Ascending aorta (tissue), 2 donors: ENCODE data around the gene SLC25A13. TPM values are rescaled to one million over a fixed set of nuclear protein-coding genes. Genes with fewer than 3 reads are reported as not detected.

Experiments used
- DNase-seq, 2 donors: peaks; one replicate each; pipeline ENCODE4 v3.0.0-alpha.2; 2019; ENCODE audit warnings: low spot score in 2 of 2
- H3K27ac ChIP-seq, 2 donors: fragments of 200-600 bp; sonication (generic); one replicate each; pipeline ENCODE4 v1.5.1; 2016 to 2017; ENCODE audit warnings: mild to moderate bottlenecking in 1 of 2
- H3K27me3 ChIP-seq: fragments of 200-600 bp; sonication (generic); one replicate; pipeline ENCODE4 v1.5.1; 2017
- H3K36me3 ChIP-seq, 2 donors: fragments of 200-600 bp; sonication (generic); one replicate each; pipeline ENCODE4 v1.5.1; 2016
- H3K4me1 ChIP-seq, 2 donors: fragments of 200-600 bp; sonication (generic); one replicate each; pipeline ENCODE4 v1.5.1; 2016 to 2017; ENCODE audit warnings: mild to moderate bottlenecking in 1 of 2
- H3K4me3 ChIP-seq, 2 donors: fragments of 200-600 bp; sonication (generic); one replicate each; pipeline ENCODE4 v1.5.1; 2016 to 2017; ENCODE audit warnings: mild to moderate bottlenecking in 1 of 2
- H3K9me3 ChIP-seq, 2 donors: fragments of 200-600 bp; sonication (generic); one replicate each; pipeline ENCODE4 v1.5.1; 2016
- CTCF ChIP-seq, 3 experiments: fragments of 200-600 bp in 2 of 3; fragments of 450-650 bp in 1 of 3; sonication (generic) in 2 of 3; IDR thresholded peaks; one replicate each; pipeline ENCODE4 v1.5.1; 2016 to 2019; ENCODE audit warnings: antibody characterized with exemption in 3 of 3, mild to moderate bottlenecking in 1 of 3, moderate library complexity in 1 of 3
- intact Hi-C: fragments of 100-400 bp; cut with DNase I; formaldehyde crosslinking; loops from one replicate; pipeline ENCODE4 v1.15.1; 2023
- total RNA-seq: library from RNA; depleted of rRNA; stranded (reverse); fragments of >200 nt; gene quantifications from one replicate; pipeline ENCODE4 v1.1.0, GENCODE V29; 2016

SLC25A13 gene
- total RNA-seq, 1 donor from 2014 or later = 5.6 TPM

GRCh38 chr7:96225251-96225650 is 96.6 kb downstream of the SLC25A13 start:
- Histone ChIP-seq H3K9me3 (no peaks in the 10 kb centered on the region), H3K27ac (no peak overlapping the region), H3K4me1 (no peaks in the 10 kb centered on the region), H3K4me3 (no peak overlapping the region), H3K27me3 (no peaks in the 10 kb centered on the region), H3K36me3 (peaks cover 0 to 2% of the 10 kb centered on the region in 2 donors)
- intact Hi-C loops = no loop called here
- DNase-seq = no peak
- TF ChIP-seq CTCF (IDR thresholded peaks at IDR 0.05) = no peak

- intact Hi-C loops = no loop called here
- DNase-seq = no peak
- TF ChIP-seq CTCF (IDR thresholded peaks at IDR 0.05) = no peak
- Histone ChIP-seq H3K27me3 (no peaks in the 10 kb centered on the region), H3K4me3 (no peak overlapping the region), H3K36me3 (peaks cover 0 to 2% of the 10 kb centered on the region in 2 donors), H3K4me1 (no peaks in the 10 kb centered on the region), H3K9me3 (no peaks in the 10 kb centered on the region), H3K27ac (no peak overlapping the region)
These were observed 97.2 kb downstream of the SLC25A13 start for GRCh38 chr7:96224685-96225084.

- H3K36me3 ChIP-seq = no peaks in the 10 kb centered on the region
- intact Hi-C loops = no loop called here
- no peak for DNase-seq
- no peaks in the 10 kb centered on the region for H3K4me1 ChIP-seq
- TF ChIP-seq CTCF (IDR thresholded peaks at IDR 0.05) = no peak
- no peaks in the 10 kb centered on the region for H3K27me3 ChIP-seq
- H3K27ac ChIP-seq = no peak overlapping the region
- no peaks in the 10 kb centered on the region for H3K9me3 ChIP-seq
- H3K4me3 ChIP-seq = no peak overlapping the region
These were observed 97.8 kb downstream of the SLC25A13 start for GRCh38 chr7:96224073-96224472.

DNA sequence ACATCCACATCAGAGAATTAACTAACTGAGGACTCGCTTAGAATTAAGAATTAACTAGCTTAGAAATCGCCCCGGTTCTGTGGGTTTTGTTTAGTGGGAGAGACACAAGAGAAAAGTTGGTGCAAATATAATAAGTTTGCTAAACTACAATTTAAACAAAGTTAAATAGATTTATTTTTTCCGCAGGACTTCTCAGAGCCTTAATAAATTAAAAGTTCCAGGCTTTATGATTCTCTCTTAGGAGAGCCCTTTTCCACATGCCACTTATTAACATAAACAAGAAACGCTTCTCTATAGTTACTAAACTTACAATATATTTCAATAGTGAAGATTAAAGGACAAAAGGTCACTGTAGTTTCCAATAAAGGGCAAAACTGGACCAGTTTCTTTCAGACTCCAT is 100.0 kb downstream of the SLC25A13 start:
- Histone ChIP-seq H3K36me3 (no peaks in the 10 kb centered on the region), H3K27me3 (no peaks in the 10 kb centered on the region), H3K9me3 (no peaks in the 10 kb centered on the region), H3K4me1 (no peaks in the 10 kb centered on the region), H3K4me3 (no peak overlapping the region), H3K27ac (no peak overlapping the region)
- TF ChIP-seq CTCF (IDR thresholded peaks at IDR 0.05) = no peak
- no peak for DNase-seq
- intact Hi-C loops = no loop called here

GRCh38 chr7:96219378-96220130 is 102.3 kb downstream of the SLC25A13 start:
- TF ChIP-seq CTCF (IDR thresholded peaks at IDR 0.05) = no peak
- no peaks in the 10 kb centered on the region for H3K9me3 ChIP-seq
- no peak for DNase-seq
- no peaks in the 10 kb centered on the region for H3K27me3 ChIP-seq
- H3K4me1 ChIP-seq = no peaks in the 10 kb centered on the region
- no peaks in the 10 kb centered on the region for H3K36me3 ChIP-seq
- no peak overlapping the region for H3K4me3 ChIP-seq
- H3K27ac ChIP-seq = peak overlapping the region in 1 of 2 donors; percentile 16
- intact Hi-C loops = no loop called here
